ENCODE measurements around the gene SLC41A3. TPM values are rescaled to one million over a fixed set of nuclear protein-coding genes. Genes with fewer than 3 reads are reported as not detected.
"Not testable (repeated sequence)": the region's sequence is repeated elsewhere in the genome, so short reads cannot be mapped to it uniquely, and the experiment has no call there.

SLC41A3 gene
- polyA plus RNA-seq, 3 donors = 2.8 to 18.2 (median 13.6) TPM

DNA sequence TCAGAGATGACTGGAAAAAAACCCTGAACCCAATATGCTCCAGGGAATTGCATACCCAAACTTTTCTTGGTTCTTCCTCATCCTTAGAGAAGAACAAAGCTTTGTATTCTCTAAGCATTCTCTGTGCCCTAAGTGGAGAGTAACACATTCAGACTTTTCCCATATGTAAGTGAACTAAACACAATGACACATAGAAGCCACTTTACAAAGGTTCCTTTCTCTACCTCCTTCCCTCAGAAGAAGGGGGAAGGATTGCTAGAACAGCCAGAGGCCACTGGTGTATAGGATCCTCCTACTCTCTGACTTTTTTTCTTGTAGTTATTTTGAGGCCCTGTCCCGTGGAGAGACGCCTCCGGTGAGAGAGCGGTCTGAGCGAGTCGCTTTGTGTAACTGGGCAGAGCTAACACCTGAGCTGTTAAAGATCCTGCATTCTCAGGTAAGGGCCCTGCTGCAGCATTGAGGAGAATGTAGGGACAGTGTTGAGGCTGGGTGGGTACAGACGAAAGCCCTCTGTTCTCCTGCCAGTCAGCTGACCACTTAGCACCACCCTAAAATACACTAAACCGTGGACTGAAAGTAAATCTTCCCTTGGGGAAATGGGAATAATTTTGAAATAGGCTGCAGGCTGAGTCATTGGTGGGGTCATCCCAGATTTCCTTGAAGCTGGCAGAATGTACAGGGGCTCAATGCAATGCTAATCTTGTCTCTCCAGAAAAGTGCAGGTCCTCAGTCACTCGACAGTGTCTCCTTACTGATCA, 108.5 kb downstream of the SLC41A3 start:
- H3K9ac ChIP-seq (ENCODE audit: insufficient read depth, low read length, poor library complexity, severe bottlenecking); H3K4me3 Mint-ChIP-seq; H3K9me3 ChIP-seq (replicated peaks in 1 of 2; ENCODE audit: control insufficient read depth in 1 of 2, insufficient read depth in 1 of 2, low read length in 2 of 2); H3K4me3 ChIP-seq (replicated peaks in 1 of 3; ENCODE audit: low read depth in 2 of 3, low read length in 3 of 3); H3K36me3 ChIP-seq (replicated peaks in 1 of 2; ENCODE audit: control insufficient read depth in 1 of 2, insufficient read depth in 2 of 2, low read length in 2 of 2); H3K4me1 ChIP-seq (ENCODE audit: control insufficient read depth in 1 of 2, insufficient read depth in 2 of 2, low read length in 2 of 2); H3K27ac Mint-ChIP-seq; H3K36me3 Mint-ChIP-seq; H3K4me2 ChIP-seq (replicated peaks; ENCODE audit: extremely low read depth, low read length, poor library complexity, severe bottlenecking); H3K9me3 Mint-ChIP-seq; DNase-seq; intact Hi-C loops (cut with micrococcal nuclease); H3K4me1 Mint-ChIP-seq; H3K79me2 ChIP-seq (ENCODE audit: insufficient read depth, low read length); H2AFZ ChIP-seq (ENCODE audit: insufficient read depth, low read depth, low read length, poor library complexity, severe bottlenecking); H4K20me1 ChIP-seq (ENCODE audit: insufficient read depth, low read length); H3K27ac ChIP-seq (ENCODE audit: low read depth in 1 of 2, low read length in 2 of 2): not testable (repeated sequence)
- peaks cover 17 to 19% of the 10 kb centered on the region in 2 donors for H3K27me3 ChIP-seq (ENCODE audit: control insufficient read depth in 2 of 2, insufficient read depth in 2 of 2, low read length in 2 of 2)
- no CpG with 5 or more reads among the region's 9 CpGs for WGBS (ENCODE audit: insufficient coverage)
- H3K27me3 Mint-ChIP-seq (ENCODE audit: low read depth in 3 of 3) = peaks cover 21 to 26% (median 23%) of the 10 kb centered on the region in 3 donors

DNA sequence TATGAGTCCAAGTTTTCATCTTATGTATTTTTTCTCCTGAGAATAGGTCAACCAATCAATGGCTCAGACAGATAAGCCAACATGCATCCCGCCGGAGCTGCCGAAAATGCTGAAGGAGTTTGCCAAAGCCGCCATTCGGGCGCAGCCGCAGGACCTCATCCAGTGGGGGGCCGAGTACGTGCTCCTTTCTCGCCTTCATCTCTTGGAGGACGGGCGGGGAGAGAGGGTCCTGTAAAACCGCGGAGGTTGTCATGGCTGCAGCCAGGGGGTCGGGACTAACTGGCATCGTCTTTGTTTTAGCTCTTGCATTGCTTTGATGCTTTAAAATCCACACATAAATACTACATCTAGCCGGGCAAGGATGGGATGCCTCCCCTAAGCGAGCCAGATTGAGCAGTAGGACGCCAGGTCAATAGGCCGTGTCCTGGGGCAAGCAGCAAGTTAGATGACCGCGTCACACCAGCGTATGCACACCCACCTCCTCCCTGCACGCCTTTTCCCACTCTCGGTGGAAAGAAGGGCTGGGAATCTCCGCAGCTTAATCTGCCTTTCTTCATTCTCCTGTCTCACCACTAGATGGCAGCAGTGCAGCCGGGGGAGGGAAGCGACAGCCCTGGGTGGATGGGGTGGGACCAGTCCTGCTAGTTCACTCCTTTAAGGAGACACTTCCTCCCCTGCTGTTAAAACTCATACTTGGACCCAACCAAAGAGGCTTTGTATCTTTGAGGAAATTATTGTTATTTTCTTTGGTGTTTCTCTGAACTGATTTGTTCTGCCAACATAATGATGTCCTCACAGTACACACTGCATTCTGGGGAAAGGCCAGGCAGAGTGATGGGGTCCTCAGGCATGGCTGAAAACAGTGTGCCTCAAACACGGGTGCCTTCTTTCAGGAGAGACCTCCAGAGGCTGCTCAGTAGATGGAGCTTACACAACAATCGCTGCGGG, 111.7 kb downstream of the SLC41A3 start:
- H3K9me3 Mint-ChIP-seq; H3K79me2 ChIP-seq (ENCODE audit: insufficient read depth, low read length); H3K4me1 Mint-ChIP-seq; H4K20me1 ChIP-seq (ENCODE audit: insufficient read depth, low read length); H3K4me2 ChIP-seq (replicated peaks; ENCODE audit: extremely low read depth, low read length, poor library complexity, severe bottlenecking); H3K9me3 ChIP-seq (replicated peaks in 1 of 2; ENCODE audit: control insufficient read depth in 1 of 2, insufficient read depth in 1 of 2, low read length in 2 of 2); H3K9ac ChIP-seq (ENCODE audit: insufficient read depth, low read length, poor library complexity, severe bottlenecking); H3K4me1 ChIP-seq (ENCODE audit: control insufficient read depth in 1 of 2, insufficient read depth in 2 of 2, low read length in 2 of 2); H3K27ac ChIP-seq (ENCODE audit: low read depth in 1 of 2, low read length in 2 of 2); H3K36me3 Mint-ChIP-seq; intact Hi-C loops (cut with micrococcal nuclease); H3K4me3 ChIP-seq (replicated peaks in 1 of 3; ENCODE audit: low read depth in 2 of 3, low read length in 3 of 3); H3K36me3 ChIP-seq (replicated peaks in 1 of 2; ENCODE audit: control insufficient read depth in 1 of 2, insufficient read depth in 2 of 2, low read length in 2 of 2): not testable (repeated sequence)
- peak overlapping the region in 1 of 2 donors; percentile 79 for H3K4me3 Mint-ChIP-seq
- H3K27ac Mint-ChIP-seq = peak overlapping the region in 1 of 7 donors; percentile 28
- under 1% methylated on average over 17 of the region's 31 CpGs for WGBS (ENCODE audit: insufficient coverage)
- Histone ChIP-seq H2AFZ (ENCODE audit: insufficient read depth, low read depth, low read length, poor library complexity, severe bottlenecking) (peak overlapping the region; percentile 8), H3K27me3 (ENCODE audit: control insufficient read depth in 2 of 2, insufficient read depth in 2 of 2, low read length in 2 of 2) (peaks cover 31 to 34% of the 10 kb centered on the region in 2 donors)
- peaks cover 30 to 44% (median 36%) of the 10 kb centered on the region in 3 donors for H3K27me3 Mint-ChIP-seq (ENCODE audit: low read depth in 3 of 3)
- TF ChIP-seq, protein P1, sequence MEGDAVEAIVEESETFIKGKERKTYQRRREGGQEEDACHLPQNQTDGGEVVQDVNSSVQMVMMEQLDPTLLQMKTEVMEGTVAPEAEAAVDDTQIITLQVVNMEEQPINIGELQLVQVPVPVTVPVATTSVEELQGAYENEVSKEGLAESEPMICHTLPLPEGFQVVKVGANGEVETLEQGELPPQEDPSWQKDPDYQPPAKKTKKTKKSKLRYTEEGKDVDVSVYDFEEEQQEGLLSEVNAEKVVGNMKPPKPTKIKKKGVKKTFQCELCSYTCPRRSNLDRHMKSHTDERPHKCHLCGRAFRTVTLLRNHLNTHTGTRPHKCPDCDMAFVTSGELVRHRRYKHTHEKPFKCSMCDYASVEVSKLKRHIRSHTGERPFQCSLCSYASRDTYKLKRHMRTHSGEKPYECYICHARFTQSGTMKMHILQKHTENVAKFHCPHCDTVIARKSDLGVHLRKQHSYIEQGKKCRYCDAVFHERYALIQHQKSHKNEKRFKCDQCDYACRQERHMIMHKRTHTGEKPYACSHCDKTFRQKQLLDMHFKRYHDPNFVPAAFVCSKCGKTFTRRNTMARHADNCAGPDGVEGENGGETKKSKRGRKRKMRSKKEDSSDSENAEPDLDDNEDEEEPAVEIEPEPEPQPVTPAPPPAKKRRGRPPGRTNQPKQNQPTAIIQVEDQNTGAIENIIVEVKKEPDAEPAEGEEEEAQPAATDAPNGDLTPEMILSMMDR (IDR thresholded peaks at IDR 0.05) = peak; percentile 75
- DNase-seq = peak in 1 of 3 donors; percentile 35

DNA sequence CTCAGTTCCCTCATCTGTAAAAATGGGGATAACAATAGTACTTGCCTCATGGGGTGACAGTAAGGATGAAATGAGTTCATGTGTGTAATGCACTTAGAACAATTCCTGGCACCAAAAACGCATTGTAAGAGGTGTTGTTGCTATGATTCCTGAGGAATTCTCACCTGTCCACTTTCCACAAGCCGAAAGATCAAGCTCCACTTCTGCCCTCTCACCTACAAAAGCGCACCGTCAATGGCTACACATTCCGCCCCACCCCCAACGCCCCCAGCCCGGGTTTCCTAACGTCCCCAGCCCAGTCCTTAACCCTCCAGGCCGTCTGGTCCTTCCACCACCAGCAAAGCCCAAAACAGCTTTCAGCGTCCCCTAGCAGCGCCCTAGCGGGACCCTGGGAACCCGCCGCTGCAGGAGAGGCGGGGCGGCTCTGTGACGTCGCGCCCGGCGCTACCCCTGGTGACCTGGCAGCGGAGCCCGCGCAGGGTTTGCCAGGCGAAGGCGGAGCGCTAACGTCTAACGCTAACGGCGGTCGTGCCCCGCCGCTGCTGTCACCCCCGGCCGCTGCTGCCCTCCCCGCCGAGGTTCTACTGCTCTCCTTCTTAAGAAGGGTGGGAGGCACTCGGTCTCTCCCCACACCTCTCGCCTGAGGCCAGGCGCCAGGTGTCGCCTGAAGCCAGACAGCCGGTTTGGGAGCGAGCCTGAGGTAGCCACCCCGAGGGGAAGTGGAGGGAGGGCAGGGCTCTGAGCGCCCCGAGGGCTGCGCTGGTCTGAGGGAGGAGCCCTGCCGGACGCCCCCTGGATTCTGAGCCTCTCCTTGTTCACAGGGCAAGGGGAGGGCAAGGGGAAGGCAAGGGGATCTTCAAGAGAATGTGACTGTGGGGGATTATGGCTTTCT, 115.0 kb downstream of the SLC41A3 start, which contains the start of gene ROPN1B:
ROPN1B (plus strand) TSS at position 478 of the 892 bp plus-strand sequence. CDS start 2,877 bp downstream, outside the sequence.
- H4K20me1 ChIP-seq (ENCODE audit: insufficient read depth, low read length); H3K36me3 ChIP-seq (replicated peaks in 1 of 2; ENCODE audit: control insufficient read depth in 1 of 2, insufficient read depth in 2 of 2, low read length in 2 of 2); H3K9me3 ChIP-seq (replicated peaks in 1 of 2; ENCODE audit: control insufficient read depth in 1 of 2, insufficient read depth in 1 of 2, low read length in 2 of 2); H3K79me2 ChIP-seq (ENCODE audit: insufficient read depth, low read length); H3K4me2 ChIP-seq (replicated peaks; ENCODE audit: extremely low read depth, low read length, poor library complexity, severe bottlenecking); H3K4me1 ChIP-seq (ENCODE audit: control insufficient read depth in 1 of 2, insufficient read depth in 2 of 2, low read length in 2 of 2); H3K4me3 ChIP-seq (replicated peaks in 1 of 3; ENCODE audit: low read depth in 2 of 3, low read length in 3 of 3); H3K9ac ChIP-seq (ENCODE audit: insufficient read depth, low read length, poor library complexity, severe bottlenecking); H3K27ac ChIP-seq (ENCODE audit: low read depth in 1 of 2, low read length in 2 of 2); H3K4me1 Mint-ChIP-seq; H2AFZ ChIP-seq (ENCODE audit: insufficient read depth, low read depth, low read length, poor library complexity, severe bottlenecking); H3K36me3 Mint-ChIP-seq; H3K9me3 Mint-ChIP-seq; H3K27ac Mint-ChIP-seq; DNase-seq; intact Hi-C loops (cut with micrococcal nuclease): not testable (repeated sequence)
- WGBS (ENCODE audit: insufficient coverage) = no CpG with 5 or more reads among the region's 50 CpGs
- Mint-ChIP-seq H3K4me3 (peak within 1 kb of the TSS in 1 of 2 donors; percentile 52), H3K27me3 (ENCODE audit: low read depth in 3 of 3) (peaks cover 30 to 41% (median 36%) of the 10 kb centered on the region in 3 donors)
- H3K27me3 ChIP-seq (ENCODE audit: control insufficient read depth in 2 of 2, insufficient read depth in 2 of 2, low read length in 2 of 2) = peaks cover 36 to 38% of the 10 kb centered on the region in 2 donors
